HEK293 (cell line): ENCODE measurements around the gene PLCB1.

Experiments
- CTCF ChIA-PET: fragments of 350-600 bp; formaldehyde crosslinking; extraction: SDS; loops from one replicate; lab custom pipeline; 2021; ENCODE audit warnings: antibody characterized with exemption; lab: Yijun Ruan, JAX
- POLR2A ChIA-PET: fragments of 300-600 bp; formaldehyde crosslinking; extraction: SDS; loops from one replicate; lab custom pipeline; 2020; ENCODE audit warnings: antibody characterized with exemption, inconsistent platforms; lab: Yijun Ruan, JAX
- H3K27ac ChIP-seq: fragments of 200-500 bp; sonication (Bioruptor generic); 2 replicates; pipeline ENCODE4 v1.5.1; 2014; ENCODE audit warnings: low read depth, low read length, control low read depth, inconsistent platforms; ENCODE audit errors: extremely low read depth
- H3K36me3 ChIP-seq, 2 experiments: fragments of 200-500 bp in 1 of 2; sonication (Bioruptor generic) in 1 of 2; 1 replicate in 1 of 2; 2 replicates in 1 of 2; pipeline ENCODE4 v1.5.1; 2014 to 2017; ENCODE audit warnings: inconsistent platforms in 2 of 2, low read length in 2 of 2; ENCODE audit not compliant: control insufficient read depth in 2 of 2, insufficient read depth in 1 of 2
- H3K4me1 ChIP-seq: fragments of 200-500 bp; sonication (Bioruptor generic); 2 replicates; pipeline ENCODE4 v1.5.1; 2014; ENCODE audit warnings: mild to moderate bottlenecking, low read length, inconsistent platforms; ENCODE audit not compliant: control insufficient read depth, insufficient read depth
- H3K4me3 ChIP-seq: 2 replicates; pipeline ENCODE4 v1.5.1; 2011; ENCODE audit warnings: low read depth, mild to moderate bottlenecking, control low read depth, low read length, moderate library complexity
- H3K9me3 ChIP-seq: fragments of 200-500 bp; sonication (Bioruptor generic); 2 replicates; pipeline ENCODE4 v1.5.1; 2014; ENCODE audit warnings: low read depth, low read length, inconsistent platforms; ENCODE audit not compliant: control insufficient read depth, insufficient read depth
- GFI1B ChIP-seq: fragments of 450-650 bp; formaldehyde crosslinking; IDR thresholded peaks from 2 replicates; pipeline ENCODE4 v1.5.1; 2016; ENCODE audit warnings: missing biosample characterization, missing genetic modification characterization
- KLF10 ChIP-seq: fragments of 450-650 bp; IDR thresholded peaks from 2 replicates; pipeline ENCODE4 v1.5.1; 2018; ENCODE audit warnings: missing biosample characterization, mild to moderate bottlenecking, missing genetic modification characterization
- SCRT1 ChIP-seq: fragments of 450-650 bp; formaldehyde crosslinking; IDR thresholded peaks from 2 replicates; pipeline ENCODE4 v1.5.1; 2016; ENCODE audit warnings: missing biosample characterization, missing genetic modification characterization, borderline replicate concordance
- ZNF133 ChIP-seq: fragments of 450-650 bp; formaldehyde crosslinking; IDR thresholded peaks from 2 replicates; pipeline ENCODE4 v1.5.1; 2016; ENCODE audit warnings: missing biosample characterization, missing genetic modification characterization
- ZNF138 ChIP-seq: fragments of 450-650 bp; formaldehyde crosslinking; IDR thresholded peaks from 2 replicates; pipeline ENCODE4 v1.5.1; 2016; ENCODE audit warnings: missing biosample characterization, missing genetic modification characterization, borderline replicate concordance
- ZNF169 ChIP-seq: fragments of 450-650 bp; formaldehyde crosslinking; IDR thresholded peaks from 2 replicates; pipeline ENCODE4 v1.5.1; 2016; ENCODE audit warnings: missing biosample characterization, missing genetic modification characterization
- ZNF292 ChIP-seq: fragments of 450-650 bp; formaldehyde crosslinking; IDR thresholded peaks from 2 replicates; pipeline ENCODE4 v1.5.1; 2016; ENCODE audit warnings: low read depth, missing biosample characterization, missing genetic modification characterization, borderline replicate concordance
- ZNF394 ChIP-seq: fragments of 450-650 bp; formaldehyde crosslinking; IDR thresholded peaks from 2 replicates; pipeline ENCODE4 v1.5.1; 2016; ENCODE audit warnings: missing biosample characterization, missing genetic modification characterization, mild to moderate bottlenecking, moderate library complexity, borderline replicate concordance
- ZNF48 ChIP-seq: fragments of 450-650 bp; formaldehyde crosslinking; IDR thresholded peaks from 2 replicates; pipeline ENCODE4 v1.5.1; 2016; ENCODE audit warnings: missing biosample characterization, missing genetic modification characterization
- ZNF530 ChIP-seq: fragments of 450-650 bp; formaldehyde crosslinking; IDR thresholded peaks from 2 replicates; pipeline ENCODE4 v1.5.1; 2016; ENCODE audit warnings: low read depth, missing biosample characterization, missing genetic modification characterization
- TF ChIP-seq, protein P1 (sequence below): fragments of 450-650 bp; formaldehyde crosslinking; IDR thresholded peaks from 2 replicates; pipeline ENCODE4 v1.5.1; 2016; ENCODE audit warnings: missing biosample characterization, missing genetic modification characterization
- TF ChIP-seq, protein P2 (sequence below): fragments of 450-650 bp; formaldehyde crosslinking; IDR thresholded peaks from 2 replicates; pipeline ENCODE4 v1.5.1; 2016; ENCODE audit warnings: missing biosample characterization, missing genetic modification characterization
- TF ChIP-seq, protein P3 (sequence below): fragments of 450-650 bp; formaldehyde crosslinking; IDR thresholded peaks from 2 replicates; pipeline ENCODE4 v1.5.1; 2016; ENCODE audit warnings: missing biosample characterization, missing genetic modification characterization
- TF ChIP-seq, protein P4 (sequence below): fragments of 450-650 bp; formaldehyde crosslinking; IDR thresholded peaks from 2 replicates; pipeline ENCODE4 v1.5.0; 2017; ENCODE audit warnings: missing biosample characterization, missing genetic modification characterization, borderline replicate concordance

Gene PLCB1

DNA sequence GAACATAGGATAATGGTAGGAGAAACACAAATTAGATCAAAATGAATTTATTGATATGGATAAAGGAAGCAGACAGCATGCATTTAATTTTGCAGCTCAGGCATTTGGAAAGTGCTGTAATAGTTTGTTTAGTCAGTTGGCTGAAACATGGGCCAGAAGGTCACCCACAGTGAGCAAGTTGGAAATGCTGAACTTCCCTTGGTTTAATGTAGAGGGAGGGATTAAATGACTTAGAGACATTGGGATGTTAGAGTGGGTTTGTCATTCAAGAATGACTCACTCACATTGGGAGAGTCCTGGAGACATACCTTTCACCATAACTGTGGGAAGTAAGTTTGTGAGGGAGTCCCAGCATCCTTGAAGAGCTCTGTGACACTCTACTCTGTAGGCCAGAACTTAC, 705.3 kb downstream of the PLCB1 start (continued):
- no peak for TF ChIP-seq ZNF292 (tag by site-specific recombination)

DNA sequence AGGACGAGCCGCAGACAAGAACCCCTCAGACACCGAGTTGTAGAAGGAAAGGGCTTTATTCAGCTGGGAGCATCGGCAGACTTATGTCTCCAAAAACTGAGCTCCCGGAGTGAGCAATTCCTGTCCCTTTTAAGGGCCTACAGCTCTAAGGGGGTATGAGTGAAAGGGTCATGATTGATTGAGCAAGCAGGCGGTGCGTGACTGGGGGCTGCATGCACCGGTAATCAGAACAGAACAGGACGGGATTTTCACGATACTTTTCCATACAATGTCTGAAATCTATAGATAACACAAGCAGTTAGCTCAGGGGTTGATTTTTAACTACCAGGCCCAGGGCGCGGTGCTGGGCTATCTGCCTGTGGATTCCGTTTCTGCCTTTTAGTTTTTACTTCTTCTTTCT, 710.5 kb downstream of the PLCB1 start:
- POLR2A ChIA-PET, result no interaction called here
- H3K4me1 ChIP-seq, result no peaks in the 10 kb centered on the region
- H3K9me3 ChIP-seq, result no peaks in the 10 kb centered on the region
- no peak overlapping the region for H3K27ac ChIP-seq
- no peak for TF ChIP-seq ZNF48
- no peak for TF ChIP-seq GFI1B (tag by site-specific recombination)
- TF ChIP-seq ZNF133 (tag by site-specific recombination), result no peak
- no peak for TF ChIP-seq KLF10
- no peak for TF ChIP-seq ZNF138 (tag by site-specific recombination)
- TF ChIP-seq, all 188 proteins: peak for 0
- H3K4me3 ChIP-seq, result no peak overlapping the region
- CTCF ChIA-PET, result interaction anchor here (0.8 kb wide), 1 partner anchor 83 kb away, joined by 3 read pairs; no protein-coding TSS in a partner anchor
- H3K36me3 ChIP-seq, result no peaks in the 10 kb centered on the region

DNA sequence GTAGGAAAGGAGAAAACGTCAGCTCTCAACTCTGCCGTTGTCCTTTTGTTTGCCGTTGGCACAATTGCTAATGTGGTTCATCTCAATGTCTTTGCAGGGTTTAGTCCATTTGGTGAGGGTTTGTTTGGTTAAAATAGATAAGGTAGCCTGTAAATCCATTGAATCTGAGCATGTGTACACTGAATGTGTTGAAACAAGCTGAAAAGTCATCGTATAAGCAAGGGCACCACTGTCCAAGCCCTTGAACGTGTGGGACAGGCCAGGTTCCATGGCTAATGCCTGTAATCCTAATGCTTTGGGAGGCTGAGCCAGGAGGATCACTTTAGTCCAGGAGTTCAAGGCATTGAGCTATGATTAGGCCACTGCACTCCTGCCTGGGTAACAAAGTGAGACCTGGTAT, 712.1 kb downstream of the PLCB1 start:
- Histone ChIP-seq H3K27ac (no peak overlapping the region), H3K4me3 (no peak overlapping the region), H3K4me1 (no peaks in the 10 kb centered on the region), H3K9me3 (no peaks in the 10 kb centered on the region), H3K36me3 (no peaks in the 10 kb centered on the region)
- ChIA-PET CTCF (interaction anchor here (0.7 to 0.8 kb wide), 2 partner anchors 9 to 34 kb away, joined by 3 to 5 read pairs; no protein-coding TSS in a partner anchor), POLR2A (no interaction called here)
- no peak for TF ChIP-seq ZNF169
- no peak for TF ChIP-seq ZNF530 (tag by site-specific recombination)
- TF ChIP-seq, protein P1, sequence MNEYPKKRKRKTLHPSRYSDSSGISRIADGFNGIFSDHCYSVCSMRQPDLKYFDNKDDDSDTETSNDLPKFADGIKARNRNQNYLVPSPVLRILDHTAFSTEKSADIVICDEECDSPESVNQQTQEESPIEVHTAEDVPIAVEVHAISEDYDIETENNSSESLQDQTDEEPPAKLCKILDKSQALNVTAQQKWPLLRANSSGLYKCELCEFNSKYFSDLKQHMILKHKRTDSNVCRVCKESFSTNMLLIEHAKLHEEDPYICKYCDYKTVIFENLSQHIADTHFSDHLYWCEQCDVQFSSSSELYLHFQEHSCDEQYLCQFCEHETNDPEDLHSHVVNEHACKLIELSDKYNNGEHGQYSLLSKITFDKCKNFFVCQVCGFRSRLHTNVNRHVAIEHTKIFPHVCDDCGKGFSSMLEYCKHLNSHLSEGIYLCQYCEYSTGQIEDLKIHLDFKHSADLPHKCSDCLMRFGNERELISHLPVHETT (tag by site-specific recombination), result no peak
- no peak for TF ChIP-seq ZNF394 (tag by site-specific recombination)
- TF ChIP-seq, protein P2, sequence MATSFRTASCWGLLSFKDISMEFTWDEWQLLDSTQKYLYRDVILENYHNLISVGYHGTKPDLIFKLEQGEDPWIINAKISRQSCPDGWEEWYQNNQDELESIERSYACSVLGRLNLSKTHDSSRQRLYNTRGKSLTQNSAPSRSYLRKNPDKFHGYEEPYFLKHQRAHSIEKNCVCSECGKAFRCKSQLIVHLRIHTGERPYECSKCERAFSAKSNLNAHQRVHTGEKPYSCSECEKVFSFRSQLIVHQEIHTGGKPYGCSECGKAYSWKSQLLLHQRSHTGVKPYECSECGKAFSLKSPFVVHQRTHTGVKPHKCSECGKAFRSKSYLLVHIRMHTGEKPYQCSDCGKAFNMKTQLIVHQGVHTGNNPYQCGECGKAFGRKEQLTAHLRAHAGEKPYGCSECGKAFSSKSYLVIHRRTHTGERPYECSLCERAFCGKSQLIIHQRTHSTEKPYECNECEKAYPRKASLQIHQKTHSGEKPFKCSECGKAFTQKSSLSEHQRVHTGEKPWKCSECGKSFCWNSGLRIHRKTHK, result no peak
- TF ChIP-seq, protein P3, sequence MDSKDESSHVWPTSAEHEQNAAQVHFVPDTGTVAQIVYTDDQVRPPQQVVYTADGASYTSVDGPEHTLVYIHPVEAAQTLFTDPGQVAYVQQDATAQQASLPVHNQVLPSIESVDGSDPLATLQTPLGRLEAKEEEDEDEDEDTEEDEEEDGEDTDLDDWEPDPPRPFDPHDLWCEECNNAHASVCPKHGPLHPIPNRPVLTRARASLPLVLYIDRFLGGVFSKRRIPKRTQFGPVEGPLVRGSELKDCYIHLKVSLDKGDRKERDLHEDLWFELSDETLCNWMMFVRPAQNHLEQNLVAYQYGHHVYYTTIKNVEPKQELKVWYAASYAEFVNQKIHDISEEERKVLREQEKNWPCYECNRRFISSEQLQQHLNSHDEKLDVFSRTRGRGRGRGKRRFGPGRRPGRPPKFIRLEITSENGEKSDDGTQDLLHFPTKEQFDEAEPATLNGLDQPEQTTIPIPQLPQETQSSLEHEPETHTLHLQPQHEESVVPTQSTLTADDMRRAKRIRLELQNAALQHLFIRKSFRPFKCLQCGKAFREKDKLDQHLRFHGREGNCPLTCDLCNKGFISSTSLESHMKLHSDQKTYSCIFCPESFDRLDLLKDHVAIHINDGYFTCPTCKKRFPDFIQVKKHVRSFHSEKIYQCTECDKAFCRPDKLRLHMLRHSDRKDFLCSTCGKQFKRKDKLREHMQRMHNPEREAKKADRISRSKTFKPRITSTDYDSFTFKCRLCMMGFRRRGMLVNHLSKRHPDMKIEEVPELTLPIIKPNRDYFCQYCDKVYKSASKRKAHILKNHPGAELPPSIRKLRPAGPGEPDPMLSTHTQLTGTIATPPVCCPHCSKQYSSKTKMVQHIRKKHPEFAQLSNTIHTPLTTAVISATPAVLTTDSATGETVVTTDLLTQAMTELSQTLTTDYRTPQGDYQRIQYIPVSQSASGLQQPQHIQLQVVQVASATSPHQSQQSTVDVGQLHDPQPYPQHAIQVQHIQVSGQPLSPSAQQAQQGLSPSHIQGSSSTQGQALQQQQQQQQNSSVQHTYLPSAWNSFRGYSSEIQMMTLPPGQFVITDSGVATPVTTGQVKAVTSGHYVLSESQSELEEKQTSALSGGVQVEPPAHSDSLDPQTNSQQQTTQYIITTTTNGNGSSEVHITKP (tag by site-specific recombination), result no peak
- TF ChIP-seq, protein P4, sequence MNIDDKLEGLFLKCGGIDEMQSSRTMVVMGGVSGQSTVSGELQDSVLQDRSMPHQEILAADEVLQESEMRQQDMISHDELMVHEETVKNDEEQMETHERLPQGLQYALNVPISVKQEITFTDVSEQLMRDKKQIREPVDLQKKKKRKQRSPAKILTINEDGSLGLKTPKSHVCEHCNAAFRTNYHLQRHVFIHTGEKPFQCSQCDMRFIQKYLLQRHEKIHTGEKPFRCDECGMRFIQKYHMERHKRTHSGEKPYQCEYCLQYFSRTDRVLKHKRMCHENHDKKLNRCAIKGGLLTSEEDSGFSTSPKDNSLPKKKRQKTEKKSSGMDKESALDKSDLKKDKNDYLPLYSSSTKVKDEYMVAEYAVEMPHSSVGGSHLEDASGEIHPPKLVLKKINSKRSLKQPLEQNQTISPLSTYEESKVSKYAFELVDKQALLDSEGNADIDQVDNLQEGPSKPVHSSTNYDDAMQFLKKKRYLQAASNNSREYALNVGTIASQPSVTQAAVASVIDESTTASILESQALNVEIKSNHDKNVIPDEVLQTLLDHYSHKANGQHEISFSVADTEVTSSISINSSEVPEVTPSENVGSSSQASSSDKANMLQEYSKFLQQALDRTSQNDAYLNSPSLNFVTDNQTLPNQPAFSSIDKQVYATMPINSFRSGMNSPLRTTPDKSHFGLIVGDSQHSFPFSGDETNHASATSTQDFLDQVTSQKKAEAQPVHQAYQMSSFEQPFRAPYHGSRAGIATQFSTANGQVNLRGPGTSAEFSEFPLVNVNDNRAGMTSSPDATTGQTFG (tag by site-specific recombination), result no peak
- TF ChIP-seq SCRT1, result no peak
- TF ChIP-seq, all 188 proteins: peak for 0
